ENCODE data around the gene NFKBIB.
A peak's percentile ranks its signal among the peaks of the same experiment; 100 is the strongest.
"Not testable (repeated sequence)": the region's sequence is repeated elsewhere in the genome, so short reads cannot be mapped to it uniquely, and the experiment has no call there.

The NFKBIB gene

GRCh38 chr19:38861368-38861767, 38.4 kb upstream of the NFKBIB start:
- H3K36me3 ChIP-seq (ENCODE audit: control insufficient read depth, insufficient read depth, low read length) = no peaks in the 10 kb centered on the region

GRCh38 chr19:38862321-38863059, 37.3 kb upstream of the NFKBIB start:
- H3K4me1 ChIP-seq (ENCODE audit: control insufficient read depth, insufficient read depth, low read length) = no peaks in the 10 kb centered on the region

More at GRCh38 chr19:38861368-38861767, 38.4 kb upstream of the NFKBIB start:
- Histone ChIP-seq H3K4me1 (ENCODE audit: control insufficient read depth, insufficient read depth, low read length) (no peaks in the 10 kb centered on the region), H3K4me3 (ENCODE audit: low read depth, low read length) (no peak overlapping the region), H3K27me3 (ENCODE audit: control insufficient read depth, insufficient read depth, low read length) (no peaks in the 10 kb centered on the region), H3K9me3 (ENCODE audit: control insufficient read depth, insufficient read depth, low read length) (no peaks in the 10 kb centered on the region), H3K9ac (ENCODE audit: low read depth, low read length) (no peak overlapping the region)

GRCh38 chr19:38867171-38867780, 32.5 kb upstream of the NFKBIB start:
- no peaks in the 10 kb centered on the region for H3K9me3 ChIP-seq (ENCODE audit: control insufficient read depth, insufficient read depth, low read length)
- peaks cover 6% of the 10 kb centered on the region for H3K27me3 ChIP-seq (ENCODE audit: control insufficient read depth, insufficient read depth, low read length)
- no peaks in the 10 kb centered on the region for H3K36me3 ChIP-seq (ENCODE audit: control insufficient read depth, insufficient read depth, low read length)
- H3K4me3 ChIP-seq (ENCODE audit: low read depth, low read length) = no peak overlapping the region
- H3K9ac ChIP-seq (ENCODE audit: low read depth, low read length) = no peak overlapping the region
- peaks cover 2% of the 10 kb centered on the region for H3K4me1 ChIP-seq (ENCODE audit: control insufficient read depth, insufficient read depth, low read length)

More at GRCh38 chr19:38862321-38863059, 37.3 kb upstream of the NFKBIB start:
- H3K9ac ChIP-seq (ENCODE audit: low read depth, low read length) = no peak overlapping the region
- no peaks in the 10 kb centered on the region for H3K36me3 ChIP-seq (ENCODE audit: control insufficient read depth, insufficient read depth, low read length)
- no peaks in the 10 kb centered on the region for H3K9me3 ChIP-seq (ENCODE audit: control insufficient read depth, insufficient read depth, low read length)
- H3K4me3 ChIP-seq (ENCODE audit: low read depth, low read length) = no peak overlapping the region
- no peaks in the 10 kb centered on the region for H3K27me3 ChIP-seq (ENCODE audit: control insufficient read depth, insufficient read depth, low read length)

- no peak overlapping the region for H3K4me3 ChIP-seq (ENCODE audit: low read depth, low read length)
- H3K4me1 ChIP-seq (ENCODE audit: control insufficient read depth, insufficient read depth, low read length) = peaks cover 2% of the 10 kb centered on the region
- H3K36me3 ChIP-seq (ENCODE audit: control insufficient read depth, insufficient read depth, low read length) = no peaks in the 10 kb centered on the region
- peaks cover 6% of the 10 kb centered on the region for H3K27me3 ChIP-seq (ENCODE audit: control insufficient read depth, insufficient read depth, low read length)
- no peaks in the 10 kb centered on the region for H3K9me3 ChIP-seq (ENCODE audit: control insufficient read depth, insufficient read depth, low read length)
- no peak overlapping the region for H3K9ac ChIP-seq (ENCODE audit: low read depth, low read length)
Measured at GRCh38 chr19:38868551-38868950, 31.2 kb upstream of the NFKBIB start.

- peak overlapping the region; percentile 54 for H3K9ac ChIP-seq (ENCODE audit: low read depth, low read length)
Measured at GRCh38 chr19:38869160-38869835, 30.5 kb upstream of the NFKBIB start.

GRCh38 chr19:38869836-38870607, 29.7 kb upstream of the NFKBIB start:
- H3K4me1 ChIP-seq (ENCODE audit: control insufficient read depth, insufficient read depth, low read length) = peaks cover 2% of the 10 kb centered on the region
- peaks cover 6% of the 10 kb centered on the region for H3K27me3 ChIP-seq (ENCODE audit: control insufficient read depth, insufficient read depth, low read length)
- peak overlapping the region; percentile 54 for H3K9ac ChIP-seq (ENCODE audit: low read depth, low read length)
- no peaks in the 10 kb centered on the region for H3K36me3 ChIP-seq (ENCODE audit: control insufficient read depth, insufficient read depth, low read length)
- H3K4me3 ChIP-seq (ENCODE audit: low read depth, low read length) = peak overlapping the region; percentile 87
- no peaks in the 10 kb centered on the region for H3K9me3 ChIP-seq (ENCODE audit: control insufficient read depth, insufficient read depth, low read length)

More at GRCh38 chr19:38869160-38869835, 30.5 kb upstream of the NFKBIB start:
- Histone ChIP-seq H3K9me3 (ENCODE audit: control insufficient read depth, insufficient read depth, low read length) (no peaks in the 10 kb centered on the region), H3K36me3 (ENCODE audit: control insufficient read depth, insufficient read depth, low read length) (no peaks in the 10 kb centered on the region), H3K4me3 (ENCODE audit: low read depth, low read length) (peak overlapping the region; percentile 87), H3K4me1 (ENCODE audit: control insufficient read depth, insufficient read depth, low read length) (peaks cover 2% of the 10 kb centered on the region), H3K27me3 (ENCODE audit: control insufficient read depth, insufficient read depth, low read length) (peaks cover 6% of the 10 kb centered on the region)

GRCh38 chr19:38870612-38871011, 29.2 kb upstream of the NFKBIB start:
- H3K9ac ChIP-seq (ENCODE audit: low read depth, low read length) = no peak overlapping the region

GRCh38 chr19:38873400-38873799, 26.4 kb upstream of the NFKBIB start:
- H3K36me3 ChIP-seq (ENCODE audit: control insufficient read depth, insufficient read depth, low read length); H3K9me3 ChIP-seq (ENCODE audit: control insufficient read depth, insufficient read depth, low read length); H3K4me3 ChIP-seq (ENCODE audit: low read depth, low read length); H3K4me1 ChIP-seq (ENCODE audit: control insufficient read depth, insufficient read depth, low read length); H3K9ac ChIP-seq (ENCODE audit: low read depth, low read length); H3K27me3 ChIP-seq (ENCODE audit: control insufficient read depth, insufficient read depth, low read length): not testable (repeated sequence)

More at GRCh38 chr19:38870612-38871011, 29.2 kb upstream of the NFKBIB start:
- H3K4me3 ChIP-seq (ENCODE audit: low read depth, low read length) = peak overlapping the region; percentile 87
- H3K27me3 ChIP-seq (ENCODE audit: control insufficient read depth, insufficient read depth, low read length) = peaks cover 6% of the 10 kb centered on the region
- no peaks in the 10 kb centered on the region for H3K9me3 ChIP-seq (ENCODE audit: control insufficient read depth, insufficient read depth, low read length)
- H3K36me3 ChIP-seq (ENCODE audit: control insufficient read depth, insufficient read depth, low read length) = no peaks in the 10 kb centered on the region
- H3K4me1 ChIP-seq (ENCODE audit: control insufficient read depth, insufficient read depth, low read length) = peaks cover 2% of the 10 kb centered on the region

GRCh38 chr19:38875656-38876395, 23.9 kb upstream of the NFKBIB start:
- Histone ChIP-seq H3K4me1 (ENCODE audit: control insufficient read depth, insufficient read depth, low read length) (peaks cover 3% of the 10 kb centered on the region), H3K36me3 (ENCODE audit: control insufficient read depth, insufficient read depth, low read length) (no peaks in the 10 kb centered on the region), H3K9me3 (ENCODE audit: control insufficient read depth, insufficient read depth, low read length) (no peaks in the 10 kb centered on the region), H3K27me3 (ENCODE audit: control insufficient read depth, insufficient read depth, low read length) (no peaks in the 10 kb centered on the region), H3K4me3 (ENCODE audit: low read depth, low read length) (no peak overlapping the region), H3K9ac (ENCODE audit: low read depth, low read length) (no peak overlapping the region)

GRCh38 chr19:38877781-38878574, 21.8 kb upstream of the NFKBIB start, which contains the start of gene RINL:
Gene RINL (minus strand): TSS chr19:38878275. CDS start chr19:38876742, 1,533 bp downstream.
- Histone ChIP-seq H3K9ac (ENCODE audit: low read depth, low read length) (no peak within 1 kb of the TSS), H3K4me3 (ENCODE audit: low read depth, low read length) (no peak within 1 kb of the TSS), H3K27me3 (ENCODE audit: control insufficient read depth, insufficient read depth, low read length) (no peaks in the 10 kb centered on the region), H3K4me1 (ENCODE audit: control insufficient read depth, insufficient read depth, low read length) (peaks cover 3% of the 10 kb centered on the region), H3K36me3 (ENCODE audit: control insufficient read depth, insufficient read depth, low read length) (no peaks in the 10 kb centered on the region), H3K9me3 (ENCODE audit: control insufficient read depth, insufficient read depth, low read length) (no peaks in the 10 kb centered on the region)

Data from iPS-15b (cell line).